HG02678 (cell line): ENCODE data around the gene SLC18A2.

Source experiments
- ATAC-seq: cut with Tn5 transposase; IDR thresholded peaks from one replicate; pipeline ENCODE4 v1.9.1; 2021; ENCODE audit warnings: mild to moderate bottlenecking, moderate library complexity; ENCODE audit not compliant: unreplicated experiment

SLC18A2 gene

DNA sequence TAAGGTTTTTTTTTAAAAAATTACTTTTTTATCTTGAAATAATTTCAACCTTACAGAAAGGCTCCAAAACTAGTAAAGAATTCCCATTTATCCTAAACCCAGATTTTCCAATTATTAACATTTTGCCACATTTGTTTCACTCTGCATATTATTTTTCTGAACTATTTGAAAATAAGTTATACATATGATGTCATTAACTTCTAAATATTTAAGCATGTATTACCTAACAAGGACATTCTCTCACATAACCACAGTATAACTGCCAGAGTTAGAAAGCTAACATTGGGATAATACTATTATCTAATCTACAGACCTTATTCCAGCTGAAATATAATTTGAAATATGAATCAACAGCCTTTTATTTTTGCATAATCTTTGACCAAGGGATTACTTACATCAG, 65.8 kb downstream of the SLC18A2 start:
- ATAC-seq: no peak

GRCh38 chr10:117311261-117311660, 70.3 kb downstream of the SLC18A2 start:
- ATAC-seq: no peak

GRCh38 chr10:117312430-117312829, 71.5 kb downstream of the SLC18A2 start:
- no peak for ATAC-seq

- no peak for ATAC-seq
These were observed 72.7 kb downstream of the SLC18A2 start for GRCh38 chr10:117313641-117314040.

GRCh38 chr10:117316701-117317100, 75.8 kb downstream of the SLC18A2 start:
- no peak for ATAC-seq

- no peak for ATAC-seq
These were observed 78.0 kb downstream of the SLC18A2 start for GRCh38 chr10:117318909-117319308.

GRCh38 chr10:117320050-117320665, 79.2 kb downstream of the SLC18A2 start:
- ATAC-seq: no peak

DNA sequence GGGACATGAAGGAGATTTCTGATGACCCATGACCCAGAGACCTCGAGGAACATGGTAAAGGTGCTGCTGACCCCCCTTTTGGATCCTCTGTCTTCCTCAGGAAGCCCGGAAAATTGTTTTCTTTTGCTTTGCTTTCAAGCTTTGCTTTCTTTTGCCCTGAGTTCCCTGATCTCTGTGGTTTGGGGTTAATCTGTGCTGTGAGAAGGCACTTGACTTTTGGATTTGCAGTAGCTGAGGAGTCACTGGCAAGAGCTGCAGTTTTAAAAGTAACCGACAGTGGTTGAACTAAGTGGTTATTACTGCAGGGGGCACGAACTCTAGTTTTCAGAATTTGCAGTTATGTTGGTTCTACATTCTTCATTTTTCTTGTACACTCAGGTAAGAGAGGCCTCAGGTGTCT, 81.3 kb downstream of the SLC18A2 start:
- ATAC-seq: no peak

GRCh38 chr10:117324367-117324766, 83.5 kb downstream of the SLC18A2 start:
- ATAC-seq: no peak

GRCh38 chr10:117327262-117327661, 86.3 kb downstream of the SLC18A2 start:
- no peak for ATAC-seq
